GM12878 (cell line): Measurements from ENCODE around the gene EIF4ENIF1. TPM values are rescaled to one million over a fixed set of nuclear protein-coding genes. Genes with fewer than 3 reads are reported as not detected.
A peak's percentile ranks its signal among the peaks of the same experiment; 100 is the strongest.

Experiments used
- HDAC2 ChIP-seq: fragments of 200-600 bp; sonication (generic); IDR thresholded peaks from 2 replicates; pipeline ENCODE4 v1.6.1; 2017
- KLF5 ChIP-seq: fragments of 450-650 bp; IDR thresholded peaks from 2 replicates; pipeline ENCODE4 v1.6.1; 2014; ENCODE audit warnings: mild to moderate bottlenecking; ENCODE audit not compliant: partially characterized antibody
- NR2F1 ChIP-seq: fragments of 450-650 bp; conservative IDR thresholded peaks from 2 replicates; pipeline ENCODE4 v1.6.1; 2017; ENCODE audit warnings: mild to moderate bottlenecking
- POU2F2 ChIP-seq: IDR thresholded peaks from 3 replicates; pipeline ENCODE4 v1.6.1; 2011; ENCODE audit warnings: low read depth, mild to moderate bottlenecking, low read length, borderline replicate concordance
- RB1 ChIP-seq: fragments of 450-650 bp; formaldehyde crosslinking; IDR thresholded peaks from 2 replicates; pipeline ENCODE4 v1.6.1; 2017; ENCODE audit warnings: mild to moderate bottlenecking, borderline replicate concordance
- RBBP5 ChIP-seq: fragments of 200-600 bp; sonication (generic); conservative IDR thresholded peaks from 2 replicates; pipeline ENCODE4 v1.6.1; 2016
- RCOR1 ChIP-seq: conservative IDR thresholded peaks from 2 replicates; pipeline ENCODE4 v1.6.1; 2012; ENCODE audit warnings: low read depth, low read length, improper control_type of control experiment
- ZBTB40 ChIP-seq: fragments of 450-650 bp; IDR thresholded peaks from 2 replicates; pipeline ENCODE4 v1.6.1; 2016; ENCODE audit warnings: mild to moderate bottlenecking, moderate library complexity, borderline replicate concordance
- ZNF687 ChIP-seq: fragments of 450-650 bp; IDR thresholded peaks from 2 replicates; pipeline ENCODE4 v1.6.1; 2017; ENCODE audit warnings: mild to moderate bottlenecking, moderate library complexity
- polyA plus RNA-seq, 11 experiments: library from polyadenylated mRNA; depleted of rRNA in 4 of 11; unstranded in 6 of 11; stranded (reverse) in 5 of 11; fragments of >200 nt; fragmentation: Nextera tagmentation in 4 of 11; fragmentation: Illumina TruSeq in 1 of 11; extraction: Ambion mirVana in 4 of 11; extraction: Trizol in 1 of 11; gene quantifications; 1 replicate in 1 of 11; 2 replicates in 10 of 11; pipeline versions ENCODE4 v1.2.1 to v1.2.3, GENCODE V29; 2011 to 2016; ENCODE audit warnings: inconsistent platforms in 2 of 11, missing spikeins in 2 of 11, low read depth in 1 of 11
- total RNA-seq, 4 experiments: library from RNA; depleted of rRNA in 3 of 4; stranded (reverse); fragments of >200 nt in 3 of 4; fragmentation: Illumina TruSeq in 1 of 4; extraction: Trizol in 1 of 4; gene quantifications; 2 replicates each; pipeline versions ENCODE4 v1.2.1 to v1.2.3, GENCODE V29; 2013 to 2021
- TF ChIP-seq, protein P1 (sequence below): fragments of 450-650 bp; IDR thresholded peaks from 2 replicates; pipeline ENCODE4 v1.6.1; 2017; ENCODE audit warnings: borderline replicate concordance
- TF ChIP-seq, protein P2 (sequence below): fragments of 150-350 bp; IDR thresholded peaks from 2 replicates; pipeline ENCODE4 v1.6.1; 2016; ENCODE audit warnings: low read depth, low read length
- TF ChIP-seq, protein P3 (sequence below): fragments of 450-650 bp; IDR thresholded peaks from 2 replicates; pipeline ENCODE4 v1.6.1; 2014; ENCODE audit warnings: mild to moderate bottlenecking
- TF ChIP-seq, protein P4 (sequence below), 3 experiments: IDR thresholded peaks in 2 of 3; conservative IDR thresholded peaks in 1 of 3; 2 replicates each; pipeline ENCODE4 v1.5.1; 2011; ENCODE audit warnings: low read depth in 3 of 3, low read length in 3 of 3, mild to moderate bottlenecking in 3 of 3, control low read depth in 2 of 3, moderate library complexity in 2 of 3, inconsistent platforms in 1 of 3, mixed read lengths in 1 of 3; ENCODE audit not compliant: control insufficient read depth in 2 of 3, insufficient read depth in 1 of 3; ENCODE audit errors: extremely low read depth in 1 of 3

Gene EIF4ENIF1
- total and polyA plus RNA-seq, 10 of the 15 experiments (the other 5 are each of a cell fraction or from before 2014, with no cell fraction given), result 4.4 to 43.7 (median 24.4) TPM

GRCh38 chr22:31490496-31490925 lies 869 bp upstream of the EIF4ENIF1 start (continued):
- peak; percentile 89 for TF ChIP-seq ZNF687
- peak; percentile 10; the same call in 1 of the 2 replicates for TF ChIP-seq NR2F1
- TF ChIP-seq, protein P1, sequence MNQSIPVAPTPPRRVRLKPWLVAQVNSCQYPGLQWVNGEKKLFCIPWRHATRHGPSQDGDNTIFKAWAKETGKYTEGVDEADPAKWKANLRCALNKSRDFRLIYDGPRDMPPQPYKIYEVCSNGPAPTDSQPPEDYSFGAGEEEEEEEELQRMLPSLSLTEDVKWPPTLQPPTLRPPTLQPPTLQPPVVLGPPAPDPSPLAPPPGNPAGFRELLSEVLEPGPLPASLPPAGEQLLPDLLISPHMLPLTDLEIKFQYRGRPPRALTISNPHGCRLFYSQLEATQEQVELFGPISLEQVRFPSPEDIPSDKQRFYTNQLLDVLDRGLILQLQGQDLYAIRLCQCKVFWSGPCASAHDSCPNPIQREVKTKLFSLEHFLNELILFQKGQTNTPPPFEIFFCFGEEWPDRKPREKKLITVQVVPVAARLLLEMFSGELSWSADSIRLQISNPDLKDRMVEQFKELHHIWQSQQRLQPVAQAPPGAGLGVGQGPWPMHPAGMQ, result no peak; the same call in 1 of the 2 replicates
- peak; percentile 100 for TF ChIP-seq POU2F2
- TF ChIP-seq, protein P2, sequence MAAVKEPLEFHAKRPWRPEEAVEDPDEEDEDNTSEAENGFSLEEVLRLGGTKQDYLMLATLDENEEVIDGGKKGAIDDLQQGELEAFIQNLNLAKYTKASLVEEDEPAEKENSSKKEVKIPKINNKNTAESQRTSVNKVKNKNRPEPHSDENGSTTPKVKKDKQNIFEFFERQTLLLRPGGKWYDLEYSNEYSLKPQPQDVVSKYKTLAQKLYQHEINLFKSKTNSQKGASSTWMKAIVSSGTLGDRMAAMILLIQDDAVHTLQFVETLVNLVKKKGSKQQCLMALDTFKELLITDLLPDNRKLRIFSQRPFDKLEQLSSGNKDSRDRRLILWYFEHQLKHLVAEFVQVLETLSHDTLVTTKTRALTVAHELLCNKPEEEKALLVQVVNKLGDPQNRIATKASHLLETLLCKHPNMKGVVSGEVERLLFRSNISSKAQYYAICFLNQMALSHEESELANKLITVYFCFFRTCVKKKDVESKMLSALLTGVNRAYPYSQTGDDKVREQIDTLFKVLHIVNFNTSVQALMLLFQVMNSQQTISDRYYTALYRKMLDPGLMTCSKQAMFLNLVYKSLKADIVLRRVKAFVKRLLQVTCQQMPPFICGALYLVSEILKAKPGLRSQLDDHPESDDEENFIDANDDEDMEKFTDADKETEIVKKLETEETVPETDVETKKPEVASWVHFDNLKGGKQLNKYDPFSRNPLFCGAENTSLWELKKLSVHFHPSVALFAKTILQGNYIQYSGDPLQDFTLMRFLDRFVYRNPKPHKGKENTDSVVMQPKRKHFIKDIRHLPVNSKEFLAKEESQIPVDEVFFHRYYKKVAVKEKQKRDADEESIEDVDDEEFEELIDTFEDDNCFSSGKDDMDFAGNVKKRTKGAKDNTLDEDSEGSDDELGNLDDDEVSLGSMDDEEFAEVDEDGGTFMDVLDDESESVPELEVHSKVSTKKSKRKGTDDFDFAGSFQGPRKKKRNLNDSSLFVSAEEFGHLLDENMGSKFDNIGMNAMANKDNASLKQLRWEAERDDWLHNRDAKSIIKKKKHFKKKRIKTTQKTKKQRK, result no peak
- peak; percentile 39; the same call in 1 of the 2 replicates for TF ChIP-seq ZBTB40
- TF ChIP-seq, protein P3, sequence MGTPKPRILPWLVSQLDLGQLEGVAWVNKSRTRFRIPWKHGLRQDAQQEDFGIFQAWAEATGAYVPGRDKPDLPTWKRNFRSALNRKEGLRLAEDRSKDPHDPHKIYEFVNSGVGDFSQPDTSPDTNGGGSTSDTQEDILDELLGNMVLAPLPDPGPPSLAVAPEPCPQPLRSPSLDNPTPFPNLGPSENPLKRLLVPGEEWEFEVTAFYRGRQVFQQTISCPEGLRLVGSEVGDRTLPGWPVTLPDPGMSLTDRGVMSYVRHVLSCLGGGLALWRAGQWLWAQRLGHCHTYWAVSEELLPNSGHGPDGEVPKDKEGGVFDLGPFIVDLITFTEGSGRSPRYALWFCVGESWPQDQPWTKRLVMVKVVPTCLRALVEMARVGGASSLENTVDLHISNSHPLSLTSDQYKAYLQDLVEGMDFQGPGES, result no peak
- TF ChIP-seq, protein P4, sequence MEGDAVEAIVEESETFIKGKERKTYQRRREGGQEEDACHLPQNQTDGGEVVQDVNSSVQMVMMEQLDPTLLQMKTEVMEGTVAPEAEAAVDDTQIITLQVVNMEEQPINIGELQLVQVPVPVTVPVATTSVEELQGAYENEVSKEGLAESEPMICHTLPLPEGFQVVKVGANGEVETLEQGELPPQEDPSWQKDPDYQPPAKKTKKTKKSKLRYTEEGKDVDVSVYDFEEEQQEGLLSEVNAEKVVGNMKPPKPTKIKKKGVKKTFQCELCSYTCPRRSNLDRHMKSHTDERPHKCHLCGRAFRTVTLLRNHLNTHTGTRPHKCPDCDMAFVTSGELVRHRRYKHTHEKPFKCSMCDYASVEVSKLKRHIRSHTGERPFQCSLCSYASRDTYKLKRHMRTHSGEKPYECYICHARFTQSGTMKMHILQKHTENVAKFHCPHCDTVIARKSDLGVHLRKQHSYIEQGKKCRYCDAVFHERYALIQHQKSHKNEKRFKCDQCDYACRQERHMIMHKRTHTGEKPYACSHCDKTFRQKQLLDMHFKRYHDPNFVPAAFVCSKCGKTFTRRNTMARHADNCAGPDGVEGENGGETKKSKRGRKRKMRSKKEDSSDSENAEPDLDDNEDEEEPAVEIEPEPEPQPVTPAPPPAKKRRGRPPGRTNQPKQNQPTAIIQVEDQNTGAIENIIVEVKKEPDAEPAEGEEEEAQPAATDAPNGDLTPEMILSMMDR (IDR thresholded peaks at IDR 0.05 in 2 of 3, conservative IDR thresholded peaks at IDR 0.05 in 1 of 3; ENCODE audit: control insufficient read depth in 2 of 3, extremely low read depth in 1 of 3, insufficient read depth in 1 of 3, low read depth in 3 of 3, low read length in 3 of 3), result no peak
- TF ChIP-seq RCOR1, result 0 out of 2 replicates have a peak, but pooled peaks have one; percentile 25
- TF ChIP-seq HDAC2, result no peak
- no peak for TF ChIP-seq RBBP5
- peak; percentile 57 for TF ChIP-seq KLF5
- no peak; the same call in 1 of the 2 replicates for TF ChIP-seq RB1
